GM21526 (cell line): ENCODE results near the gene DSTN.

Experiments used
- ATAC-seq: cut with Tn5 transposase; IDR thresholded peaks from one replicate; pipeline ENCODE4 v1.9.1; 2021; ENCODE audit warnings: moderate library complexity; ENCODE audit not compliant: unreplicated experiment, low FRiP score

DSTN gene

GRCh38 chr20:17579369-17580039 is 9.6 kb downstream of the DSTN start:
- ATAC-seq = no peak

- ATAC-seq = no peak
These were observed 11.0 kb downstream of the DSTN start for GRCh38 chr20:17580895-17581294.

GRCh38 chr20:17583126-17583525 is 13.3 kb downstream of the DSTN start:
- no peak for ATAC-seq

GRCh38 chr20:17584689-17585088 is 14.8 kb downstream of the DSTN start:
- ATAC-seq = no peak

- no peak for ATAC-seq
These were observed 16.4 kb downstream of the DSTN start for GRCh38 chr20:17586250-17586649.

GRCh38 chr20:17587148-17587547 is 17.3 kb downstream of the DSTN start:
- ATAC-seq = no peak

GRCh38 chr20:17587824-17588223 is 17.9 kb downstream of the DSTN start:
- no peak for ATAC-seq

GRCh38 chr20:17589161-17589834 is 19.4 kb downstream of the DSTN start:
- ATAC-seq = no peak

GRCh38 chr20:17590245-17590644 is 20.4 kb downstream of the DSTN start:
- ATAC-seq = no peak

- no peak for ATAC-seq
These were observed 24.0 kb downstream of the DSTN start for GRCh38 chr20:17593902-17594301.

- ATAC-seq = no peak
These were observed 24.6 kb downstream of the DSTN start for GRCh38 chr20:17594443-17594842.

GRCh38 chr20:17595856-17596255 is 26.0 kb downstream of the DSTN start:
- no peak for ATAC-seq

- ATAC-seq = no peak
These were observed 28.2 kb downstream of the DSTN start for GRCh38 chr20:17598013-17598550.

- no peak for ATAC-seq
These were observed 32.1 kb downstream of the DSTN start for GRCh38 chr20:17601957-17602356.

- ATAC-seq = no peak
These were observed 32.6 kb downstream of the DSTN start for GRCh38 chr20:17602493-17602892.

GRCh38 chr20:17605131-17605660 is 35.3 kb downstream of the DSTN start:
- ATAC-seq = no peak

GRCh38 chr20:17606001-17606400 is 36.1 kb downstream of the DSTN start:
- ATAC-seq = no peak

- no peak for ATAC-seq
These were observed 39.0 kb downstream of the DSTN start for GRCh38 chr20:17608701-17609497.

- no peak for ATAC-seq
These were observed 40.0 kb downstream of the DSTN start for GRCh38 chr20:17609811-17610377.

GRCh38 chr20:17610566-17611289 is 40.9 kb downstream of the DSTN start:
- no peak for ATAC-seq
